ENCODE measurements around the gene CAPS2.

DNA sequence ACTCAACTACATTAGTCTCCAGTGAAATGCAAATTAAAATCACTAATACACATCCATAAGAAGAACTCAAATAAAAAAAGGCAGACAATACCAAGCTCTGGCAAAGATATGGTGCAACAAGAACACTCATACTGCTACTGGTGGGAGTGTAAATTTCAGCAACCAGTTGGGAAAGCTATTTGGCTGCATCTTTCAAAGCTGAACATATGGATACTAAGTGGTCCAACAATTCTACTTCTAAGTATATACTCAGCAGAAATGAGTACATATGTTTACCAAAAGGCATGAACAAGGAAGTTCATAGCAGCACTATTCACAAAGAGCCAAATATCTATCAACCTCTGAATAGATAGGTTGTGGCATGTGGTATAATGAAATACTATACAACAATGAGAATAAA, 27.3 kb downstream of the CAPS2 start:
- TF ChIP-seq, protein P1, sequence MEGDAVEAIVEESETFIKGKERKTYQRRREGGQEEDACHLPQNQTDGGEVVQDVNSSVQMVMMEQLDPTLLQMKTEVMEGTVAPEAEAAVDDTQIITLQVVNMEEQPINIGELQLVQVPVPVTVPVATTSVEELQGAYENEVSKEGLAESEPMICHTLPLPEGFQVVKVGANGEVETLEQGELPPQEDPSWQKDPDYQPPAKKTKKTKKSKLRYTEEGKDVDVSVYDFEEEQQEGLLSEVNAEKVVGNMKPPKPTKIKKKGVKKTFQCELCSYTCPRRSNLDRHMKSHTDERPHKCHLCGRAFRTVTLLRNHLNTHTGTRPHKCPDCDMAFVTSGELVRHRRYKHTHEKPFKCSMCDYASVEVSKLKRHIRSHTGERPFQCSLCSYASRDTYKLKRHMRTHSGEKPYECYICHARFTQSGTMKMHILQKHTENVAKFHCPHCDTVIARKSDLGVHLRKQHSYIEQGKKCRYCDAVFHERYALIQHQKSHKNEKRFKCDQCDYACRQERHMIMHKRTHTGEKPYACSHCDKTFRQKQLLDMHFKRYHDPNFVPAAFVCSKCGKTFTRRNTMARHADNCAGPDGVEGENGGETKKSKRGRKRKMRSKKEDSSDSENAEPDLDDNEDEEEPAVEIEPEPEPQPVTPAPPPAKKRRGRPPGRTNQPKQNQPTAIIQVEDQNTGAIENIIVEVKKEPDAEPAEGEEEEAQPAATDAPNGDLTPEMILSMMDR (conservative IDR thresholded peaks at IDR 0.05; ENCODE audit: low read length), result no peak
- no peak for TF ChIP-seq EZH2phosphoT487 (IDR thresholded peaks at IDR 0.05; ENCODE audit: borderline replicate concordance)
